Colon (tissue), 2 donors: ENCODE measurements around the gene ATP6AP1.
"Not testable (repeated sequence)": the region's sequence is repeated elsewhere in the genome, so short reads cannot be mapped to it uniquely, and the experiment has no call there.

Source experiments
- FAIRE-seq: peaks from 2 replicates; lab custom pipeline; 2012; peaks lifted over from hg19 to GRCh38; lab: Jason Lieb, UNC
- donor health status: control.
- donor health status: control.

The ATP6AP1 gene

DNA sequence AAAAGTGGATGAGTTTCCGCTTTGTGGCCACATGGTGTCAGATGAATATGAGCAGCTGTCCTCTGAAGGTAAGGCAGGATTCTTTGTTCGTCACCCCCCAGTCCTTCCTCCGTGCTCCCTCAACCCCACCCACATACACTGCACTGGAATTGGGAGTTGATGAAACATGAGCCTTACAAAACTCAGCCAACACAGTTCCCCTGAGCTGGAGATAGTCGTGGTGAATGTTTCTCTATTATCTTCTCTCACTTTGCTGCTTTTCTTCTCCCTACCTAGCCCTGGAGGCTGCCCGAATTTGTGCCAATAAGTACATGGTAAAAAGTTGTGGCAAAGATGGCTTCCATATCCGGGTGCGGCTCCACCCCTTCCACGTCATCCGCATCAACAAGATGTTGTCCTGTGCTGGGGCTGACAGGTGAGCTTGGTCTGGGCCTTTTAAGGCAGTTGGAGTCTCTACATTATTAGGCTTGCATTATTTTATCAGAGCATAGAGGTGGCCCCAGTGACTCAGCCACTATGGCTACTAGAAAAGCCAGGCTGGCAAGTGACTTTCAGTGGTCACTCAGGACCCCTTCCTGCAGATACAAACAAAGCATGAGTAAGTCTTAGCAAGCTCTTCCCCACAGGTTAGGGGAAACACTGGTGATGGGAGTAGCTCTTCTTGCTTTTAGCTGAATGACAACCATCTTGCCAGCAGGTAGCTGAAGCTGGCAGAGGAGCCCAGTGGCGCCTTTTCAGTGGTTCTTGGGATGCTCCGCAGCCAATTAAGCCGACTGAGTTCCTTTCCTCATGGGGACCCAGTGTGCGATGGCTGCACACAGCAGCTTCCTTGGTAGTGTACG, 28.7 kb upstream of the ATP6AP1 start:
- FAIRE-seq = no peak

GRCh38 chrX:154400369-154400817, 28.1 kb upstream of the ATP6AP1 start:
- not testable (repeated sequence) for FAIRE-seq

DNA sequence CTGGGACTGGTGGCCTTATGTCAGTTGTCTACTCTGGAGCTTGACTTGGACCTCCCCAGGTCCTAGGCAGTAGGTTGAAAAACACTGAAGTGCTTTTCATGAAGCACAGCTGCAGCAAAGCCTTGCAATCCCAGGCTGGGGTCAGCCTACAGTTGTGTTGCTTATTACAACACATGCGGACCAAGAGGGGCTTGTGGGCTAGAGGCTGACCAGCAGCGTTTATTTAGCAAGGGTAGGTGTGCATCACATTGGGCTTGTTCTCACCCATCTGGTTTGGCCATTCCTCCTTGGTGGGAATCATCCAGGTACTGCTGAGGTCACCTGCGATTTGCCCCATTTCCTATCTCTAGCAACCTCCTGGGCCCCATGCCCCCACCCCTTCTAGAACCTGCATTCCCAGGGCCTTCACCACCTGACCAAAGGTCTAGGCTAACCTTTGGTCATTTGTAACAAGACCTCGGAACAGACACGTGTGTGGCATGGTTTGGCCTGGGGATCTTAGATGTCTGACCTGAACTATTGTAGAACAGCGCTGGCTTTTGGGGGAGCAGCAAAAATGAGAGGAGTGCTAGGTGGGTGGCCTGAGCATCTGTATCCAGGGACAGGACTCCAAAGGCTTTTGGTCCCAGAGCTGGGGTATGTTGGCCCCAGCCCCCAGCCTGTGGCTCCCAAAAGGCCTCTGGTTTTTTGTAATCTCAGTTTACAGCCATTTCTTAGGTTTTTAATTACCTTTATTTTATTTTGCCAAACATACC, 27.3 kb upstream of the ATP6AP1 start:
- no peak for FAIRE-seq

GRCh38 chrX:154401918-154402621, 26.4 kb upstream of the ATP6AP1 start:
- FAIRE-seq = no peak

DNA sequence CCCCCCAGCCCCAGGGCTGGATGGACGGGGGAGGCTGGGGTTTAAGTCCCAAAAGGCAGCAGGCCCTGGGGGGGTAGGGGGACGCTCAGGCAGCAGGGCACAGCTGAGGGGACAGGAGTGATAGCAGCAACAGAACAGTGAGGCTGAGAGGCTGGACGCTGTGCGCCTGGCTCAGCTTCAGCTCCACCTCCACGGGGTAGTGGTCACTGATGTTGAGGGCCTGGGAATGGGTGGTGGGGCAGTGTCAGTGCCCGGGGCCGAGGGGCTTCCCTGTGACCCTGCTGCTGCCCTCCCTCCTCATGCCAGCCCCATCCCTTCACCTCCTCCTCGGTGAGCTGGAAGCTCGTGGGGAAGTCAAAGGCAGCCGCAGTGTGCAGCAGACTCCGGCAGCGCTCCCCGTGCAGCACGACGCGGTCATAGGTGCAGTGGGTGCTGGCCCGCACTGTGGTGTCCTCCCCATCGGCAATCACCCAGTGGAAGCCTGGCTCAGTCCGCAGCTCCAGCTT, 25.8 kb upstream of the ATP6AP1 start:
- no peak for FAIRE-seq

DNA sequence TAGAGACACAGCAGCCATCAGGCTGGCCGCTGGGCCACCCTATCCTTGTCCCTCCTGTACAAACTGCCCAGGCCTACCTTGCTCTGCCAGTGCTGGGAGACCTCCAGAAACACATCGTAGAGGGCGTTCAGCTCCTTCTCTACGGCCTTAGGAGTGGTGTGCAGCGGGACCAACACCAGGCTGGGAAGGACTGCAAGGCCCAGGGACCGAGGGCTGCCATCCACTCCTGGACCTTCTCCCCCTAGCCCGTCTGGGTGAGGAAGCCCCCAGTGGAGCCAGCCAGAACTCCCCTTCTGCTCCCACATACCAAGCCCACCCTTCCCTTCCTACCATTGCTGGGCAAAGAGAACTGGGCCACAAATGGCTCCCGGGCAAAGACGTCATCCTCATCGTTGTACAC, 25.3 kb upstream of the ATP6AP1 start:
- no peak for FAIRE-seq

- FAIRE-seq = no peak
Measured at GRCh38 chrX:154403858-154404257, 24.6 kb upstream of the ATP6AP1 start.

DNA sequence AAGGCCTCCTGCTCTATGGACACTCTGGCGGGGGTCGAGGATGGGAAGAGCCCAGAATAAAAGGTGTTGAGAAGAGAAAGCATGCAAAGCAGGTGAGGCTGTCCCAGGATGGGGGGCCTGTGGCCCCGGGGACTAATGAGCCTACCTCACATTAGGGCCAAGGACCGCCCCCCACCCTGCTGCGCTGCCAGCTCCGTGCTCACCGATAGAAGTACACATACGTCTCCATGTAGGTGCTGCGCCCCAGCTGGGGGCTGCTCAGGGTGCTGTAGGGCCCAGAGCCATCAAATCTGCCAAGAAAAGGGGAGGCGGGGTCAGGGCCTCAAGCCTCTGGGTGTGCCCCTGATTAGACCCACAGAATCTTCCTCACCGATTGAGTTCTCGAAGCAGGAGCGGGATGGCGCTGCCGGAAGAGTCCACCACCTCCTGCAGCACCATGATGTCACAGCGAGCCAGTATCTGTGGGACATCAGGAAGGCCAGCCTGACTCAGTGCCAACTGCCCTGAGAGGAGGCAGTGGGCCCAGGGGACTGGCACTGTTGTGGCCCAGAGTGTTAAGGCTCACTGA, 23.8 kb upstream of the ATP6AP1 start:
- FAIRE-seq = no peak

- no peak for FAIRE-seq
Measured at GRCh38 chrX:154408659-154409221, 19.7 kb upstream of the ATP6AP1 start.

DNA sequence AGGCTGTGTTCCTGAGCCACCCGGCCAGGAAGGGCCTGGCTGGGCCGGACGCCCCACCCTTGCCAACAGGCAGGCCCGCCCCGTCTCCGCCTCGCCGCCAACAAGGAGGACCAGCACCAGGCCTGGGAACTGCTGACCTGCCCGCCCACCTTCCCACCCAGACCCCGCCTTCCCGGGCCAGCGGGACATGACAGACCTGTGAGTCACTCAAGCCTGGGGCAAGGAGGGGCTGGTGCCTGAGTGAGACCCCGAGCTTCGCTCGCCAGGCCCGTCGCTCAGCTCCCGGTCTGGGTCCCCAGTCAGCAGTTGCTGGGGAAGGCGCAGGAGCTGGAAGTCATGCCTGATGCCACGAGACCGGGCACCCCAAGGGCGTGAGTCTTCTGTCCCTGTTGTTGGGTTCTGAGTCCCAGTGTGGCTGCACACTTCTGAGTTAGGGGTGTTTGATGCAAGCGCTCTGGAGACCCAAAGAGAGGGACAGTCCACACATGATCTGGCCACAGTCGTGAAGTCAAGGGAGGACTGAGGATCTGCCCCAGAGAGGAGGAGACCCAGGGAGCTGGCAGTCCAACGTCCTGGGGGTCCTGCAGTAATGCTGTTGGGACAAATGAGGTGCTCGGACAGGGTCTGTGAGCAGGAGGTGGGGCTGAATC, 19.1 kb upstream of the ATP6AP1 start, which contains the start of gene DNASE1L1:
TSS of gene DNASE1L1 (minus strand) at position 33 of the 650 bp plus-strand sequence. CDS start 3,686 bp downstream, outside the sequence.
- FAIRE-seq = no peak

- FAIRE-seq = no peak
Measured at GRCh38 chrX:154411981-154412340, 16.5 kb upstream of the ATP6AP1 start.

- FAIRE-seq = no peak
Measured at GRCh38 chrX:154412468-154412867, 16.0 kb upstream of the ATP6AP1 start.

DNA sequence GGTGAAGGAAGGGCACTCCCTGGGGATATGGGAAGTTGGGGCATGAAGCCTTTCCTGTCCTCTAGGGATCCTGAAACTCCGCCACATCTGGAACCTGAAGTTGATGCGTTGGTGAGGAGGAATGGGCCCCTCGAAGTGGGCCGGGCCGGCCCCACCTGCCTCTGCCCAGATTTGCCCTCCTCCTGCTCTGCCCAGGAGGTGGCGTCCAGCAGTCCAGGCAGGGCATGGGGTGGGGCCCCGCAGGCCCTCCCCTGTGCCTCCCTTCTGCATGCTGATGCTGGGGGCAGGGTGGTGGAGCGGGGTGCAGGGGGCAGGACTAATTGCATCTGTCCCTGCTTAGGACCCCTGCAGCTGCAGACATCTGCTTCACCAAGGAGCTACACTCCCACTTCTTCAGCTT, 15.3 kb upstream of the ATP6AP1 start:
- no peak for FAIRE-seq

GRCh38 chrX:154417157-154417556, 11.3 kb upstream of the ATP6AP1 start:
- no peak for FAIRE-seq

DNA sequence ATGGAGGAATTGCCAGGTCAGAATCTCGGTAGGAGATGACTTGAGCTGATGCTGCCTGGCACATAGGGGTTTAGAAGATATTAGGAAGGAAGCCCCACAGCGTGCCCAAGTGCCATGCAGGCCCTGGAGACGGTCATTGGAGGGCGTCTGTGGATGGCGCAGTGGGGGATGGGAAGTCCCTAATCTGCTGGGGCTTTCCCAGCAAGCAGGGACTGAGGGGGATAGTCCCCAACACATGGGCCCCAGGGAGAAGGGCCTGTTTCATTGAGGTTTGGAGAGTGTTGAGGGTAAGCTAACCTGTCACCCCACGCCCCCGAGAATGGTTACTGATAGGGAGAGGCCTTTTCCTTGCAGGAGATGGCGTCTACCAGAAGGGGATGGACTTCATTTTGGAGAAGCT, 9.3 kb upstream of the ATP6AP1 start:
- FAIRE-seq = no peak

DNA sequence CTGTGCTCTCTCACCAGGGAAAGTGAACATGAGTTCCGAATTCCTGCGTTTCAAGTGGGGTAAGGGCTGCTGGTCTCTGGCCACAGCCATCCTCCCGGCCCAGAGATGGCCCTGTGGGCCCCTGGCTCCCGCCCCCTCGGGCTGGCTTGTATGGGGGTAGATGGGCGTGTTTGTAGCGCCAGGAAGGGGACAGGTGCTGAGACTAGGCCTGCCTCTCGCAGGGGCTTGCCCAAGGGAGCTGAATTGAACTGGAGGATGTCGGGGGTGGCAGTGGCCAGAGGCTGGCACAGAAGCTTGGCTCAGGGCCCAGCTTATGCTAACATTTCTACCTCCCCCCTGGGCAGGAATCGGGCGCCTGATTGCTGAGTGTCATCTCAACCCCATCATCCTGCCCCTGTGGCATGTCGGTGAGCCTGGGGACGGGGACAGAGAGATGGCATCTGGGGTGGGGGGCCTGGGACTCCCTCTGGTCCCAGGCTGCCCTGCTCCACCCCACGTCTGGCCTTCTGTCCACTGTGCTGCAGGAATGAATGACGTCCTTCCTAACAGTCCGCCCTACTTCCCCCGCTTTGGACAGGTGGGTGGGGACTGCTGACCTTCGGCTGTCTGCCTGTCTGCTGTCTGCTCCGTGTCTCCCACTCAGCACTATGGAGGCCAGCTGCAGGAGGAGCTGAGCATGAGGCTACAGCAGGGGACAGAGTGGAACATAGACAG, 8.6 kb upstream of the ATP6AP1 start:
- no peak for FAIRE-seq

DNA sequence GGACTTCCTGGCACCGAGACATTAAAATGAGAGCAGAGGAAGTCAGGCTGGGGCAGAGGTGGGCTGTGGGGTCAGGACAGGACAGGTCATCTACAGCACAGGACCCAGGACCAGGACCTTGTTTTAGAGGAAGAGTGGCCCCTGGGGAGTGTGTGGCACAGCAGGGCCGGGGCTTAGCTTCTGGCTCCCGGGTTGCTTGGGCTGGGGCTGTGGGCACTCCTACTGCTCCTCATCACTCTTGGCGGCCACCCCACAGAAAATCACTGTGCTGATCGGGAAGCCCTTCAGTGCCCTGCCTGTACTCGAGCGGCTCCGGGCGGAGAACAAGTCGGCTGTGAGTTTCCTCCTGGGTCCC, 8.1 kb upstream of the ATP6AP1 start:
- no peak for FAIRE-seq

DNA sequence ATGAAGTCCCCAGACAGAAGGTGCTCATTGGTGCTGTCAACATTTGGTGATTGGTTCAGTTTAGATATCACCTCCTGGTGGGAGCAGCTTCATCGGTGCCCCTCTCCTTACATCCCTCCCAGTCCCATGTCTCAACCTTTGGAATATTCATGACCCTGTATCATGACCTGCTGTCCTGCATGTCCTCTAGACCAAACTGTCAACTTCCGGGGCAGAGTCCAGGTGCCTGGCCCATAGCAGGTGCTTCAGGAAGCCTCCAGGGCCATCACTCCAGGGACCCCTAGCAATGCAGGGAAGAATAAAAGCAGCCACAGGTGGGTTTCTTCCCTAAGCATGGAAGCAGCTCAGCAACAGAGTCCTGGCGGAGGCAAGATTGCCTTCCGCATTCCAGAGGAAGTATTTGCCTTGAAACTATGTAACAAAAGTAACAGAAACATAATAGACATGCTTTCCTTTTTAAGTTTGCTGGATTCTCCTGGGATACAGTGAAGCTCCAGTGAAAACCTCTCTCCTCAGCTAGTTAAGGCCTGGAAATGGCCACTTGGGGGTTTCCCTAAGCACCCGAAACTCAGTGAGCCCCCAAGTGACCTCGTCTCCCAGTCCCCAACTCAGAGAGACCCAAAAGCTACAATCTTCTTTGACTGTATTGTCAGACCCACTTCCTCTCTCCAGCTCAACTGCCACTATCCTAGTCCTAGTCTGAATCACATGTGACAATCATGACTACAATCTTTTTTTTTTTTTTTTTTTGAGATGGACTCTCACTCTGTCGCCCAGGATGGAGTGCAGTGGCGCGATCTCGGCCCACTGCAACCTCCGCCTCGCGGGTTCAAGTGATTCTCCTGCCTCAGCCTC, 1.3 kb upstream of the ATP6AP1 start:
- no peak for FAIRE-seq

DNA sequence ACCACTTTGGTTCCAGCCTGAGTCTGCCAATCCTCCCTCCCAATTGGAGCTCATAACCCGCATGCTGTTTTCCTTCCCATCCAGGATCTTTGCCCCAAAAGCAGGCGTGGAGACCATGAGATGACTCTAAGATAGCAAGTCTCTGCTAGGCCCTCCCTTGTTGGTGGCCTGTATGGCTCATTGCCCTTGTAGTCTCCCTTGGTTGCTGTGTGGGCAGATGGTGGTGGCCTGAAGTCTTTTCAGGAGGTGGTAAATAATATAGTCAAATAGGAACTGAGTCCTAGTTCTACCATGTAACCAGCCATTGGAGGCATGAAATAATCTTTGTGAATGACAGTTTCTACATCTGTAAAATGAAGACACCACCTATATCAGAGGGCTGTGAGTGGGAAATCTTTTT, 1.2 kb downstream of the ATP6AP1 start:
- FAIRE-seq = no peak

DNA sequence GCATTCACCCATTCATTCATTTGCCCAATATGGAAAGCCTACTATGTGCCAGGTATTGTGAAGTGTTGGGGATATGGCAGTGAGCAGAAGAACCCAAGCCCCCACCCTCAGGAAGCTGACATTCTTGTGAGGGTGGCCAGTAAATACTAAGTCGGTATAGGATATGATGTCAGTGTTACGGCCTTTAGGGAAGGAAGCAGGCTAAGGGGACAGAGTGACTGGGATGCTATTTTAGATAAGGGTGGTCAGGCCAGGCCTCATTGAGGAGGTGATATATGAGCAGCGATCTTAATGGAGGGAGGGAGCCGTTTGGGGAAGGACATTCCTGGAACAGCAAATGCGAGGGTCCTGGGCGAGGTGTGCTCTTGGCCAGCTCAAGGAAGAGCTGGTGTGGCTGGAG, 2.0 kb downstream of the ATP6AP1 start:
- no peak for FAIRE-seq
